ENCODE data around the gene HGS. TPM values are rescaled to one million over a fixed set of nuclear protein-coding genes. Genes with fewer than 3 reads are reported as not detected.

Gene HGS
- total RNA-seq, 4 donors from 2014 or later, result 96.1 to 205 (median 150) TPM

DNA sequence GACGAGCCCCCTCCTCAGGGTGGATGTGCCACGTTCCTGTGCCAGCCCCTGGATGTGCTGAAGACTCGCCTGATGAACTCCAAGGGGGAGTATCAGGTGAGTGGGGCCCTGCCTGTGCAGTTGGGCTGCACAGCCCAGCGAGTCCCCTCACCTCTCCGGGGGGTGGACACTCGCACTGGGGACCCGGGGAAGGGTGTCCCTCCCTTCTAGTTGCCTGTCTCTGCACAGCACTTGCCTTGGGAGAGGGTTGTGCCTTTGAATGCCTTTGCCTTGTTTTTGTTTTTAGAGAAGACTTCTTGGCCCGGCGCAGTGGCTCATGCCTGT is 33.9 kb downstream of the HGS start:
- H3K9me3 ChIP-seq, result no peaks in the 10 kb centered on the region
- no peak for DNase-seq
- in situ Hi-C loops (cut with MboI; ENCODE audit: low pct_ligation_motif_present in 1 of 4, low pct_unique_long_range_greater_than_20kb in 1 of 4, low sequenced_read_pairs in 3 of 4) (no loop called here), intact Hi-C loops (cut with DNase I; ENCODE audit: low total_unique reads) (no loop called here)
- H3K4me1 ChIP-seq, result peaks cover 13 to 31% (median 28%) of the 10 kb centered on the region in 4 donors
- WGBS, 2 donors (ENCODE audit: low coverage in 1 of 2), result 87% methylated on average over 9 of the region's 9 CpGs; no CpG with 5 or more reads in 1 of the 2 donors
- no peak overlapping the region for H3K4me3 ChIP-seq
- peaks cover 0 to 4% (median 0%) of the 10 kb centered on the region in 4 donors for H3K36me3 ChIP-seq
- H3K27me3 ChIP-seq, result no peaks in the 10 kb centered on the region
- no peak for TF ChIP-seq POLR2A (IDR thresholded peaks at IDR 0.05)
- TF ChIP-seq POLR2AphosphoS5 (IDR thresholded peaks at IDR 0.05), result no peak
- TF ChIP-seq EP300 (IDR thresholded peaks at IDR 0.05; ENCODE audit: low read depth), result no peak
- TF ChIP-seq, protein P1, sequence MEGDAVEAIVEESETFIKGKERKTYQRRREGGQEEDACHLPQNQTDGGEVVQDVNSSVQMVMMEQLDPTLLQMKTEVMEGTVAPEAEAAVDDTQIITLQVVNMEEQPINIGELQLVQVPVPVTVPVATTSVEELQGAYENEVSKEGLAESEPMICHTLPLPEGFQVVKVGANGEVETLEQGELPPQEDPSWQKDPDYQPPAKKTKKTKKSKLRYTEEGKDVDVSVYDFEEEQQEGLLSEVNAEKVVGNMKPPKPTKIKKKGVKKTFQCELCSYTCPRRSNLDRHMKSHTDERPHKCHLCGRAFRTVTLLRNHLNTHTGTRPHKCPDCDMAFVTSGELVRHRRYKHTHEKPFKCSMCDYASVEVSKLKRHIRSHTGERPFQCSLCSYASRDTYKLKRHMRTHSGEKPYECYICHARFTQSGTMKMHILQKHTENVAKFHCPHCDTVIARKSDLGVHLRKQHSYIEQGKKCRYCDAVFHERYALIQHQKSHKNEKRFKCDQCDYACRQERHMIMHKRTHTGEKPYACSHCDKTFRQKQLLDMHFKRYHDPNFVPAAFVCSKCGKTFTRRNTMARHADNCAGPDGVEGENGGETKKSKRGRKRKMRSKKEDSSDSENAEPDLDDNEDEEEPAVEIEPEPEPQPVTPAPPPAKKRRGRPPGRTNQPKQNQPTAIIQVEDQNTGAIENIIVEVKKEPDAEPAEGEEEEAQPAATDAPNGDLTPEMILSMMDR (IDR thresholded peaks at IDR 0.05), result no peak
- H3K27ac ChIP-seq, result no peak overlapping the region

DNA sequence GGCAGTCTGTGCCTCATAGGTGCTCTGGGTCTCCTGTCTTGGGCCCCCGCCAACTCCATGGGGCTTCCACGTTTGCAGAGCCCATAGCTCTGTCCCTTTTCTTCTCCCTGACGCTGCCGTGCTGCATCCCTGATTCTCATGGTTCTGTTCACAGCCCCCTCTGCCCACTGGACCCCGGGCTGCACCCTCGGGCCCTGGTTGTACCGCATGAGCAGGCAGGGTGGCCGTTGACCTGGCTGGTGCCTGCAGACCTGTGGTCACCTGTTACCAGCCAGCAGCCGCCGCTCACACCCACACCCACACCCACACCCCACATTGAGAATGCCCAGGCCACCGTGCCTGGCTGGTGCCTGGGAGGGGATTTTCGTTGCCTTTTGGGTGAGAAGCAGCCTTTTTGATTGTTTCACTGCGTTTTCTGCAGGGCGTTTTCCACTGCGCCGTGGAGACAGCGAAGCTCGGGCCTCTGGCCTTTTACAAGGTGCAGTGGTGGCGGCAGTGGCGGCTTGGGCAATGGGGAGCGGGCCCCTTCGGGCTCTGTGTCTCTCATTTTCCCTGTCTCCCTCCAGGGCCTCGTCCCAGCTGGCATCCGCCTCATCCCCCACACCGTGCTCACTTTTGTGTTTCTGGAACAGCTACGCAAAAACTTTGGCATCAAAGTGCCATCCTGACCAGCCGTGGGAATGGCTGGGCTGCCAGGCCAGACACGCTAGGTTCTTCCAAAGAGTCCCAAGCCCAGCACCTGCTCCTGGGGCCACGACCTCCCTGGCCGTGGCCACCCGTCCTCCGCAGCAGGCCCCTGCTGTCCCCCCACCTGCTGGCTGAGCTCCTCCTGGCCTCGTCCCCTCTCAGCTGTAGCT is 35.8 kb downstream of the HGS start:
- no peak for DNase-seq
- Histone ChIP-seq H3K4me1 (peaks cover 12 to 32% (median 28%) of the 10 kb centered on the region in 4 donors), H3K27ac (no peak overlapping the region), H3K27me3 (peaks cover 5% of the 10 kb centered on the region), H3K9me3 (no peaks in the 10 kb centered on the region), H3K36me3 (peaks cover 0 to 4% (median 0%) of the 10 kb centered on the region in 4 donors), H3K4me3 (no peak overlapping the region)
- intact Hi-C loops (cut with DNase I; ENCODE audit: low total_unique reads) (no loop called here), in situ Hi-C loops (cut with MboI; ENCODE audit: low pct_ligation_motif_present in 1 of 4, low pct_unique_long_range_greater_than_20kb in 1 of 4, low sequenced_read_pairs in 3 of 4) (no loop called here)
- no peak for TF ChIP-seq EP300 (IDR thresholded peaks at IDR 0.05; ENCODE audit: low read depth)
- 88 to 100% methylated on average over 5 to 33 of the region's 33 CpGs for WGBS, 2 donors (ENCODE audit: low coverage in 1 of 2)

DNA sequence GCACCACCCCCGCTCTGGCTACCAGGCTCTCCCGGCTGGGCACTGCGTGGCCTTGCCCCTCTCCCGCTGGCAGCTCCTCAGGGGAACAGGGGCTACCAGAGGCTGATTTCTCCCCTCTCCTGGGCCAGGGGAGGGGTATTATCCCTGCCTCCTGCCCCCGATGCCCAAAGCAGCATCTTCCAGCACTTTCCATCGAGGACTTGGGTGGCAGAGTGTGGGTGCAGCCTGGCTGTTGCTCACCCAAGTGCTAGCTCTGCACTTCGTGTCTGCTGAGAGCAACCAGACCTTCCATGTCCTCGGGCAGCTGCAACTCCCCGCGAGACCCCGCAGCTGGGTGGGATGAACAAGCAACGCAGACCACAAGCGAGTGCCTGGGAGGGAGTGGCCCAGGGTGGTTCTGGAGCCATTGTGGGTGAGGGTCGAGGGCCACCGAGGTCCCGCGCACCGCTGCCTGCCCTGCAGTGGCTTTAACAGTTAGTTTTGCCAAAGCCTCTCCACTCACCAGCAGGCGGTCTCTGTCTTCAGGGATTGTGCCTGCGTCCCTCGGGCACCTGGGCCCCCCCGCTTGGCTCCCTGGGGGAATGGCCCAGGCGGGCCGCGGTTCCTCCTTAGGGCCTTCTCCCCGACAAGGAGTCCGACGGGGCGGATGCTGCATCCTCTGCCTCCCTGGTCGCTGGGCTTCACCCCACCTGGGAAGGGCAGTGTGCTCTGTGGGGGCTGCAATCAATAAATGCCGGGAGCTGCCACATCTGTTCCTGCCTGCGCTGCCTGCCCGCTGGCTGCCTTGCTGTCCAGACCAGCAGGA is 36.7 kb downstream of the HGS start:
- Histone ChIP-seq H3K27me3 (peaks cover 11% of the 10 kb centered on the region), H3K4me3 (no peak overlapping the region), H3K36me3 (peaks cover 0 to 4% (median 0%) of the 10 kb centered on the region in 4 donors), H3K27ac (no peak overlapping the region), H3K4me1 (peaks cover 12 to 32% (median 28%) of the 10 kb centered on the region in 4 donors), H3K9me3 (no peaks in the 10 kb centered on the region)
- intact Hi-C loops (cut with DNase I; ENCODE audit: low total_unique reads), result no loop called here
- WGBS, 2 donors (ENCODE audit: low coverage in 1 of 2), result 84% methylated on average over 33 of the region's 33 CpGs; no CpG with 5 or more reads in 1 of the 2 donors
- in situ Hi-C loops (cut with MboI; ENCODE audit: low pct_ligation_motif_present in 1 of 4, low pct_unique_long_range_greater_than_20kb in 1 of 4, low sequenced_read_pairs in 3 of 4), result no loop called here
- TF ChIP-seq EP300 (IDR thresholded peaks at IDR 0.05; ENCODE audit: low read depth) (no peak), POLR2AphosphoS5 (IDR thresholded peaks at IDR 0.05) (no peak), POLR2A (IDR thresholded peaks at IDR 0.05) (no peak)
- TF ChIP-seq, protein P1 (IDR thresholded peaks at IDR 0.05), result no peak
- no peak for DNase-seq

DNA sequence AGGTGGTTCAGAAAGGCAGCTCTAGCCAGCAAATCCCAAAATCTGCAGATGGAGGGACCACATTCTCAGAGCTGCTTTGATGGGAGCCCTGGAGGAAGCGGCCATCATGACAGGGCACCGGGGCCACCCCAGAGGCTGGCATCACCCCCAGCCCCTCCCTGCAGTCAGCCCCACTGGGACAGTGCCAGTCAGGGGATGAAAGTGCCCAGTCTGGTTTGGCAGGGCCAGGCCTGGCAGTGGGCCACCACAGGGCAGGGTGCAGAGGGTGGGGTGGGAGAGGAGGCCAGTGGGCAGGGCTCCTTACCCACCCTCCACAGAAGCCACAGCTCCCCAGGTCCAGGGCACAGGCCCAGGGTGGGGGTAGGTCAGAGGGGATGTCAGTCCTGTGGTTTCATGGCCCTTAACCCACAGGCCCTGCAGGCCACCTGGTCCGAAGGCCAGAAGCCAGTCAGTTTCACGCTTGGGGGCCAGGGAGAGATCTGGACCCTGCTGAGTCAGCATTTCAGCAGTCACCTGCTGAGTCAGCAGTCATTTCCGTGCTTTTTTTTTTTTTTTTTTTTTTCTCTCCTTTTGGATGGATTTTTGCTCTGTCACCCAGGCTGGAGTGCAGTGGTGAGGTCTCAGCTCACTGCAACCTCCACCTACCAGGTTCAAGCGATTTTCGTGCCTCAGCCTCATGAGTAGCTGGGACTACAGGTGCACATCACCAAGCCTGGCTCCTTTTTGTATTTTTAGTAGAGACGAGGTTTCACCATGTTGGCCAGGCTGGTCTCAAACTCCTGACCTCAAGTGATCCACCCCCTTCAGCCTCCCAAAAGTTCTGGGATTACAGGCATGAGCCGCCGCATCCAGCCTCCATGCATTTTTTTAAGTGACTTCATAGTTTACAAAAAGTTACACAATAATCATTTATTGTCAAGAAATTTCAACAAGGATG is 38.6 kb downstream of the HGS start:
- peaks cover 11% of the 10 kb centered on the region for H3K27me3 ChIP-seq
- H3K9me3 ChIP-seq, result no peaks in the 10 kb centered on the region
- intact Hi-C loops (cut with DNase I; ENCODE audit: low total_unique reads) (no loop called here), in situ Hi-C loops (cut with MboI; ENCODE audit: low pct_ligation_motif_present in 1 of 4, low pct_unique_long_range_greater_than_20kb in 1 of 4, low sequenced_read_pairs in 3 of 4) (no loop called here)
- H3K27ac ChIP-seq, result peak overlapping the region; percentile 60 to 72 (median 68)
- peaks cover 12 to 32% (median 28%) of the 10 kb centered on the region in 4 donors for H3K4me1 ChIP-seq
- peak; percentile 54 for TF ChIP-seq POLR2A (IDR thresholded peaks at IDR 0.05)
- TF ChIP-seq POLR2AphosphoS5 (IDR thresholded peaks at IDR 0.05), result peak in 2 of 3 donors; percentile 90
- TF ChIP-seq, protein P1 (IDR thresholded peaks at IDR 0.05), result peak in 2 of 5 experiments; percentile 7 to 49
- peak; percentile 72 for TF ChIP-seq EP300 (IDR thresholded peaks at IDR 0.05; ENCODE audit: low read depth)
- WGBS, 2 donors (ENCODE audit: low coverage in 1 of 2), result 38% methylated on average over 10 of the region's 10 CpGs; no CpG with 5 or more reads in 1 of the 2 donors
- peaks cover 0 to 4% (median 0%) of the 10 kb centered on the region in 4 donors for H3K36me3 ChIP-seq
- peak; percentile 93 for DNase-seq
- H3K4me3 ChIP-seq, result no peak overlapping the region

Measured in transverse colon (tissue), 4 donors.